HepG2 (cell line): ENCODE results near the gene DHX8. TPM values are rescaled to one million over a fixed set of nuclear protein-coding genes. Genes with fewer than 3 reads are reported as not detected.

Experiments
- ATAC-seq: fragments of 200-7000 bp; cut with Tn5 transposase; 3 replicates; pipeline ENCODE4 v1.9.1; 2020; ENCODE audit warnings: mild to moderate bottlenecking, moderate library complexity
- BruUV-seq: library from RNA; stranded (reverse); fragments of 400-500 nt; replicated peaks from 2 replicates; lab custom pipeline; 2021; lab: Mats Ljungman, UMichigan
- CTCF ChIA-PET: fragments of 300-600 bp; formaldehyde crosslinking; extraction: SDS; loops from one replicate; lab custom pipeline; 2021; ENCODE audit warnings: low total read pairs, inconsistent platforms, low intra/inter-chr PET ratio; lab: Yijun Ruan, JAX
- POLR2A ChIA-PET: fragments of 350-600 bp; sonication (Branson Sonifier 250); formaldehyde crosslinking; loops from one replicate; lab custom pipeline; 2020; ENCODE audit warnings: antibody characterized with exemption, inconsistent platforms; lab: Yijun Ruan, JAX
- DNase-seq: peaks from one replicate; pipeline ENCODE4 v3.0.0-alpha.2; 2015; ENCODE audit warnings: low spot score
- FAIRE-seq: peaks from 3 replicates; lab custom pipeline; 2011; peaks lifted over from hg19 to GRCh38; lab: Jason Lieb, UNC
- H2AFZ ChIP-seq: one replicate; pipeline ENCODE4 v1.6.1; 2011; ENCODE audit warnings: low read length, inconsistent platforms
- H3K27ac ChIP-seq: fragments of 300-600 bp; 3 replicates; pipeline ENCODE4 v1.8.0; 2011; ENCODE audit warnings: mixed run types, mild to moderate bottlenecking, mixed read lengths, low read length, inconsistent platforms; ENCODE audit not compliant: insufficient read depth; ENCODE audit errors: extremely low read length
- H3K27me3 ChIP-seq, 2 experiments: fragments of 200-600 bp in 1 of 2; 2 replicates in 1 of 2; 3 replicates in 1 of 2; pipeline versions ENCODE4 v1.6.0 to v1.8.0; 2011; ENCODE audit warnings: low read length in 2 of 2, mild to moderate bottlenecking in 2 of 2, moderate library complexity in 2 of 2, inconsistent platforms in 1 of 2; ENCODE audit not compliant: insufficient read depth in 2 of 2, control insufficient read depth in 1 of 2
- H3K36me3 ChIP-seq, 2 experiments: fragments of 200-600 bp in 1 of 2; replicated peaks in 1 of 2; 2 replicates in 1 of 2; 3 replicates in 1 of 2; pipeline versions ENCODE4 v1.5.1 to v1.8.0; 2011; ENCODE audit warnings: low read length in 2 of 2, inconsistent platforms in 1 of 2; ENCODE audit not compliant: insufficient read depth in 2 of 2, control insufficient read depth in 1 of 2
- H3K4me1 ChIP-seq: 2 replicates; pipeline ENCODE4 v1.5.1; 2012; ENCODE audit warnings: low read length, inconsistent platforms; ENCODE audit not compliant: insufficient read depth
- H3K4me2 ChIP-seq: 2 replicates; pipeline ENCODE4 v1.6.0; 2011; ENCODE audit warnings: low read depth, low read length, inconsistent platforms
- H3K4me3 ChIP-seq, 3 experiments: fragments of 200-600 bp in 1 of 3; sonication (generic), shearing (Covaris generic) in 1 of 3; replicated peaks in 1 of 3; 2 replicates each; pipeline ENCODE4 v1.5.1; 2011 to 2016; ENCODE audit warnings: low read length in 3 of 3, inconsistent platforms in 2 of 3, low read depth in 2 of 3, mild to moderate bottlenecking in 2 of 3, control low read depth in 1 of 3, mixed read lengths in 1 of 3; ENCODE audit not compliant: insufficient read depth in 1 of 3
- H3K79me2 ChIP-seq: one replicate; pipeline ENCODE4 v1.6.1; 2011; ENCODE audit warnings: low read length, inconsistent platforms; ENCODE audit not compliant: insufficient read depth
- H3K9ac ChIP-seq: 2 replicates; pipeline ENCODE4 v1.6.0; 2011; ENCODE audit warnings: mild to moderate bottlenecking, low read depth, low read length, inconsistent platforms; ENCODE audit not compliant: insufficient read depth
- H3K9me3 ChIP-seq: 2 replicates; pipeline ENCODE4 v1.5.1; 2012; ENCODE audit warnings: mild to moderate bottlenecking, low read length
- H4K20me1 ChIP-seq: 2 replicates; pipeline ENCODE4 v1.6.0; 2011; ENCODE audit warnings: inconsistent platforms, mild to moderate bottlenecking, low read length, moderate library complexity; ENCODE audit not compliant: insufficient read depth
- MAZ ChIP-seq, 2 experiments: sonication (generic) in 1 of 2; formaldehyde crosslinking in 1 of 2; IDR thresholded peaks; 2 replicates each; pipeline versions ENCODE4 v1.5.0 to v1.6.1; 2012 to 2020; ENCODE audit warnings: low read depth in 2 of 2, mild to moderate bottlenecking in 2 of 2, borderline replicate concordance in 1 of 2, improper control_type of control experiment in 1 of 2, low read length in 1 of 2, missing genetic modification reagents in 1 of 2, moderate library complexity in 1 of 2
- MIXL1 ChIP-seq: IDR thresholded peaks from 2 replicates; pipeline ENCODE4 v1.6.1; 2016
- PLRG1 ChIP-seq: fragments of 450-650 bp; conservative IDR thresholded peaks from 2 replicates; pipeline ENCODE4 v1.6.1; 2016
- RBM22 ChIP-seq: fragments of 200-400 bp; formaldehyde crosslinking; optimal IDR thresholded peaks from 2 replicates; pipeline ENCODE3; 2017; ENCODE audit warnings: mild to moderate bottlenecking, low read length, moderate library complexity
- REXO4 ChIP-seq: sonication (generic); formaldehyde crosslinking; IDR thresholded peaks from 2 replicates; pipeline ENCODE4 v1.8.0; 2022; ENCODE audit warnings: missing genetic modification reagents, mild to moderate bottlenecking, borderline replicate concordance
- XRCC5 ChIP-seq: fragments of 200-400 bp; formaldehyde crosslinking; optimal IDR thresholded peaks from 2 replicates; pipeline ENCODE3; 2017; ENCODE audit warnings: mild to moderate bottlenecking, low read length
- ZBTB20 ChIP-seq: sonication (generic); formaldehyde crosslinking; IDR thresholded peaks from 2 replicates; pipeline ENCODE4 v1.8.1; 2023; ENCODE audit warnings: missing genetic modification reagents, low read depth, mild to moderate bottlenecking, borderline replicate concordance
- ZKSCAN1 ChIP-seq: fragments of 150-350 bp; IDR thresholded peaks from 2 replicates; pipeline ENCODE4 v1.6.1; 2014; ENCODE audit warnings: low read length
- ZNF101 ChIP-seq: sonication (generic); formaldehyde crosslinking; IDR thresholded peaks from 2 replicates; pipeline ENCODE4 v1.4.0; 2020; ENCODE audit warnings: mild to moderate bottlenecking, low read depth, missing genetic modification reagents, borderline replicate concordance
- ZNF224 ChIP-seq: sonication (generic); formaldehyde crosslinking; IDR thresholded peaks from 2 replicates; pipeline ENCODE4 v1.5.0; 2020; ENCODE audit warnings: mild to moderate bottlenecking, missing genetic modification reagents
- ZNF335 ChIP-seq: sonication (generic); formaldehyde crosslinking; IDR thresholded peaks from 2 replicates; pipeline ENCODE4 v1.4.0; 2020; ENCODE audit warnings: missing genetic modification reagents
- ZNF33B ChIP-seq: sonication (generic); formaldehyde crosslinking; IDR thresholded peaks from 2 replicates; pipeline ENCODE4 v1.5.1; 2020; ENCODE audit warnings: mild to moderate bottlenecking, missing genetic modification reagents
- ZNF660 ChIP-seq: sonication (generic); formaldehyde crosslinking; IDR thresholded peaks from 2 replicates; pipeline ENCODE4 v1.5.1; 2020; ENCODE audit warnings: mild to moderate bottlenecking, low read depth, missing genetic modification reagents, borderline replicate concordance
- WGBS: methylation state at CpG from one replicate; pipeline ENCODE4 v1.1.6; 2017; ENCODE audit warnings: low lambda C conversion rate; 5-methylcytosine and 5-hydroxymethylcytosine counted together
- in situ Hi-C: cut with HindIII; loops from 2 replicates; pipeline ENCODE4 v1.10.0; 2017; ENCODE audit warnings: low pct_unique_long_range_greater_than_20kb; ENCODE audit not compliant: extremely low pct_ligation_motif_present
- intact Hi-C: fragments of 100-400 bp; cut with micrococcal nuclease; formaldehyde crosslinking; loops from one replicate; pipeline ENCODE4 v1.10.0; 2022; ENCODE audit not compliant: unreplicated experiment
- polyA plus RNA-seq, 8 experiments: library from polyadenylated mRNA; depleted of rRNA in 3 of 8; stranded (reverse) in 7 of 8; unstranded in 1 of 8; fragments of >200 nt; fragmentation: Illumina TruSeq in 4 of 8; extraction: Trizol in 4 of 8; gene quantifications; 2 replicates each; pipeline versions ENCODE4 v1.2.1 to v1.2.3, GENCODE V29; 2011 to 2016; ENCODE audit warnings: low read depth in 4 of 8, missing spikeins in 1 of 8, mixed read lengths in 1 of 8; ENCODE audit not compliant: insufficient read depth in 1 of 8
- total RNA-seq, 5 experiments: library from RNA; depleted of rRNA; stranded (reverse); fragments of >200 nt; fragmentation: Illumina TruSeq; extraction: Trizol; gene quantifications; 2 replicates each; pipeline ENCODE4 v1.2.3, GENCODE V29; 2016; ENCODE audit warnings: low read depth in 1 of 5
- TF ChIP-seq, protein P1 (sequence below): sonication (generic); formaldehyde crosslinking; IDR thresholded peaks from 2 replicates; pipeline ENCODE4 v1.5.0; 2020; ENCODE audit warnings: mild to moderate bottlenecking, missing genetic modification reagents
- TF ChIP-seq, protein P2 (sequence below): sonication (generic); formaldehyde crosslinking; IDR thresholded peaks from 2 replicates; pipeline ENCODE4 v1.4.0; 2020; ENCODE audit warnings: missing genetic modification reagents
- TF ChIP-seq, protein P3 (sequence below), 2 experiments: fragments of 450-650 bp in 1 of 2; sonication (generic) in 1 of 2; formaldehyde crosslinking; IDR thresholded peaks; 2 replicates each; pipeline versions ENCODE4 v1.5.0 to v1.8.0; 2020 to 2022; ENCODE audit warnings: mild to moderate bottlenecking in 1 of 2, missing genetic modification reagents in 1 of 2

The DHX8 gene
- total and polyA plus RNA-seq, 2 of the 13 experiments (the other 11 are each of a cell fraction or from before 2014, with no cell fraction given), result 24.8 to 48.9 TPM

DNA sequence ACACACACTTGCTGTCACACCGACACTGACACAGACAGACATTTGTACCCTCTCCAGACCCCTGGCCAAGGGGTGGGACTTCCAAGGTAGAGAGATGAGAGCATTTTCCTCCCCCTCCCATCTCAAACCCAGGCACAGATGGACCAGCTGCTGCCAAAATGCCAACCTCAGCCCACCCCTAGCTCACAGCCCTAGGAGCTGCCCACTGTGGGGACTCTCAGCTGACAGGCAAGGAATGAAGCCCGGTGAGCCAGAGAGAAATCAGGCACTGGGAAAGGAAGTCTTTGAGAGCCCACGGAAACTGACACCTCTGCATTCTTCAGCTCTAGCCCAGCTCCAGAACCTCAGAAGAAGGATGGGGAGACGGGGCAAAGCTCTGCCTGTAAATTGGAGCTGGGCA is 59.5 kb downstream of the DHX8 start (continued):
- TF ChIP-seq, protein P1, sequence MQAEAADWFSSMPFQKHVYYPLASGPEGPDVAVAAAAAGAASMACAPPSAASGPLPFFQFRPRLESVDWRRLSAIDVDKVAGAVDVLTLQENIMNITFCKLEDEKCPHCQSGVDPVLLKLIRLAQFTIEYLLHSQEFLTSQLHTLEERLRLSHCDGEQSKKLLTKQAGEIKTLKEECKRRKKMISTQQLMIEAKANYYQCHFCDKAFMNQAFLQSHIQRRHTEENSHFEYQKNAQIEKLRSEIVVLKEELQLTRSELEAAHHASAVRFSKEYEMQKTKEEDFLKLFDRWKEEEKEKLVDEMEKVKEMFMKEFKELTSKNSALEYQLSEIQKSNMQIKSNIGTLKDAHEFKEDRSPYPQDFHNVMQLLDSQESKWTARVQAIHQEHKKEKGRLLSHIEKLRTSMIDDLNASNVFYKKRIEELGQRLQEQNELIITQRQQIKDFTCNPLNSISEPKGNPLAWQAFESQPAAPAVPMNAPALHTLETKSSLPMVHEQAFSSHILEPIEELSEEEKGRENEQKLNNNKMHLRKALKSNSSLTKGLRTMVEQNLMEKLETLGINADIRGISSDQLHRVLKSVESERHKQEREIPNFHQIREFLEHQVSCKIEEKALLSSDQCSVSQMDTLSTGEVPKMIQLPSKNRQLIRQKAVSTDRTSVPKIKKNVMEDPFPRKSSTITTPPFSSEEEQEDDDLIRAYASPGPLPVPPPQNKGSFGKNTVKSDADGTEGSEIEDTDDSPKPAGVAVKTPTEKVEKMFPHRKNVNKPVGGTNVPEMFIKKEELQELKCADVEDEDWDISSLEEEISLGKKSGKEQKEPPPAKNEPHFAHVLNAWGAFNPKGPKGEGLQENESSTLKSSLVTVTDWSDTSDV, result peak; percentile 47; the same call in 1 of the 2 replicates
- TF ChIP-seq, protein P2, sequence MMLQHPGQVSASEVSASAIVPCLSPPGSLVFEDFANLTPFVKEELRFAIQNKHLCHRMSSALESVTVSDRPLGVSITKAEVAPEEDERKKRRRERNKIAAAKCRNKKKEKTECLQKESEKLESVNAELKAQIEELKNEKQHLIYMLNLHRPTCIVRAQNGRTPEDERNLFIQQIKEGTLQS (CRISPR knock-in tag), result 0 out of 2 replicates have a peak, but pooled peaks have one; percentile 14
- TF ChIP-seq, all 625 proteins: peak for 16

DNA sequence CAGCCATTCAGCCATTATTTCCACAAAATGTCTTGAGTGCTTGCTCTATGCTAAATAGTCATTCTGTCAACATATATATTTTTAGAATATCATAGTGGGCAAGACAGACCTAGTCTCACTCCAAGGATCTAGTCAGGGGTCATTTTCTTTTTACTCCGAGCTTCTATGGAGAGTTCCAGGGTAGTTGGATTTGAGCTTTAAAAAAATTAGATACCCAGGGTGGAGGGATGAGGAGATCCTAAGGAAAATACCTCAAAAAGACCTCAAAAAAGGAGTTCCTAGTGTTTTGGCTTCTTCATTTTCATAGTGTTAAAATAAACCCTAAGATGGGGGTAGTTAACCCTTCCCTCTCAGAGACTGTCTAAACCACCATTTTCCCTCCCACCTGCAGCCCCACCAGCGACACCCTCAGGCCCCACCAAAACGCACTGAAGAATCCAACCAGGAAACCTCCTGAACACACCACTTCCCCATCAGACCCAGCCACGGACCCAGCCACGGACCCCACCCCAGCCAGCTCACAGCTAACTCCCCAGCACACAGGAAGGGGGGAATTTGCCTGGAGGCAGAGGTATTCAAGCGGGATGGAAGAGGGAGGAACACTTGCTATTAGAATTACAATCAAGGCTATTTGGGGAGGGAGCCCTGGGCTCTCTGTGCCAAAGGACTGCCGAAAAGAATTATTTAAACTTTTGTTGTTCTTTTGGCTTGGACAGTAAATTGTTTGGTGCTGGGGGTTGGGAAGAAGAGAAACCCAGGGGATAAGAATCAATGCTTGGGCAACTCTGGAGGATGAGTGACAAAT is 60.2 kb downstream of the DHX8 start:
- Histone ChIP-seq H3K4me3 (peak overlapping the region; percentile 84 to 89 (median 87)), H3K9me3 (no peaks in the 10 kb centered on the region), H3K79me2 (peaks cover 65% of the 10 kb centered on the region), H2AFZ (no peak overlapping the region), H3K27ac (peak overlapping the region; percentile 100), H4K20me1 (peaks cover 18% of the 10 kb centered on the region), H3K9ac (peak overlapping the region; percentile 100), H3K27me3 (peaks cover 0 to 7% of the 10 kb centered on the region in 2 experiments; a peak in 1 of 5 replicates), H3K4me2 (peak overlapping the region; percentile 98), H3K36me3 (peaks cover 5 to 34% of the 10 kb centered on the region in 2 experiments), H3K4me1 (peaks cover 78% of the 10 kb centered on the region)
- no peak for FAIRE-seq
- CTCF ChIA-PET, result interaction anchor here (1.0 to 1.2 kb wide), 2 partner anchors 23 to 33 kb away, joined by 3 to 5 read pairs; no protein-coding TSS in a partner anchor
- BruUV-seq, result TSS peak; percentile 60
- intact Hi-C loops, result loop anchor here (1.0 to 2.0 kb wide), 5 partner anchors 14 to 29 kb away; no protein-coding TSS in a partner anchor
- POLR2A ChIA-PET, result interaction anchor here (1.1 to 28.7 kb wide), 7 partner anchors 6 to 176 kb away, joined by 3 to 1546 read pairs (median 4); partner anchors contain the start of genes DHX8 and ETV4
- WGBS, result 6% methylated on average over 7 of the region's 7 CpGs
- peak; percentile 47 for DNase-seq
- ATAC-seq, result no peak
- in situ Hi-C loops, result no loop called here
- TF ChIP-seq PLRG1 (no peak), ZNF660 (CRISPR knock-in tag) (no peak), ZNF101 (CRISPR knock-in tag) (0 out of 2 replicates have a peak, but pooled peaks have one; percentile 20), ZBTB20 (CRISPR knock-in tag) (no peak), XRCC5 (peak; percentile 12), ZNF33B (0 out of 2 replicates have a peak, but pooled peaks have one; percentile 8), REXO4 (CRISPR knock-in tag) (0 out of 2 replicates have a peak, but pooled peaks have one; percentile 48), RBM22 (peak; percentile 54), MIXL1 (CRISPR knock-in tag) (no peak), MAZ (IDR thresholded peaks at IDR 0.05; ENCODE audit: borderline replicate concordance, low read depth, low read length) (0 out of 2 replicates have a peak, but pooled peaks have one; percentile 9), MAZ (CRISPR knock-in tag; IDR thresholded peaks at IDR 0.05; ENCODE audit: low read depth) (no peak), ZKSCAN1 (no peak), ZNF224 (CRISPR knock-in tag) (peak; percentile 23; the same call in 1 of the 2 replicates), ZNF335 (CRISPR knock-in tag) (no peak; the same call in 1 of the 2 replicates)
- TF ChIP-seq, protein P3, sequence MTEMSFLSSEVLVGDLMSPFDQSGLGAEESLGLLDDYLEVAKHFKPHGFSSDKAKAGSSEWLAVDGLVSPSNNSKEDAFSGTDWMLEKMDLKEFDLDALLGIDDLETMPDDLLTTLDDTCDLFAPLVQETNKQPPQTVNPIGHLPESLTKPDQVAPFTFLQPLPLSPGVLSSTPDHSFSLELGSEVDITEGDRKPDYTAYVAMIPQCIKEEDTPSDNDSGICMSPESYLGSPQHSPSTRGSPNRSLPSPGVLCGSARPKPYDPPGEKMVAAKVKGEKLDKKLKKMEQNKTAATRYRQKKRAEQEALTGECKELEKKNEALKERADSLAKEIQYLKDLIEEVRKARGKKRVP (CRISPR knock-in tag; IDR thresholded peaks at IDR 0.05), result peak in 1 of 2 experiments; percentile 1; a peak in 1 of 4 replicates
